GM21360 (cell line): ENCODE results near the gene TRAF2.

Experiments used
- ATAC-seq: cut with Tn5 transposase; IDR thresholded peaks from one replicate; pipeline ENCODE4 v1.9.1; 2021; ENCODE audit warnings: mild to moderate bottlenecking, moderate library complexity; ENCODE audit not compliant: unreplicated experiment

Gene TRAF2

GRCh38 chr9:136847088-136847825, 39.1 kb upstream of the TRAF2 start:
- no peak for ATAC-seq

- ATAC-seq: no peak
Observed at GRCh38 chr9:136847826-136848392, 38.4 kb upstream of the TRAF2 start.

DNA sequence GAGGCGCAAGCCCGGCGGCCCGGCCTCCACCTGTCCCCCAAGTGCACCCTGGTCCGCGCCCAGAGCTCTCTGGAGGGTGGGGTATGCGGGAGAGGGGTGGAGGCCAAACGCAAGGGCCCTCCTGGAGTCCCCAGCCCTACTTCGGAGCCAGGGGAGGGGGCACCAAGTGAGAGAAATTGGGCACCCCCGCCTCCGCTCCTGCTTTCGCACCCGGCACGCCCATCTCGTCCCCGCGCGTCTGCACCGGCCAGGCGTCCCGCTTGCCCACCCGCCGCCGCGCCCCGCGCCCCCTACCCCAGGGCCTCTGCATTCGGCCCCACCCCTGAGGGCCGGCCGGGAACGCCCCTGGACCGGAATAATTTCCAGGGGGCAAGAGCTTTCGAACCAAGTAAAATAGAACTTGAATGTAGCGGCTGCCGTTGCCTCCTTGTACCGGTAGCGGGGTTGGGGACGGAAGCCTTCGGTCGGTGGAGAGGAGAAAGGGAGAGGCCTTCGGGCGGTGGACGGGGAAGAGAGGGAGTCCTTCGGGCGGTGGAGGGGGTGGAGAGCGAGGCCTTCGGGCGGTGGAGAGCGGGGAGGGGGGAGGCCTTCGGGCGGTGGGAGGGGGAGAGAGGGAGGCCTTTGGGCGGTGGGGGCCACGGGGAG, 37.8 kb upstream of the TRAF2 start:
- ATAC-seq: no peak

- peak; percentile 74 for ATAC-seq
Observed at GRCh38 chr9:136849038-136849959, 37.0 kb upstream of the TRAF2 start, which contains the start of gene PHPT1. PHPT1 (plus strand) TSS chr9:136849409; CDS start chr9:136849431, 22 bp downstream.

GRCh38 chr9:136849960-136850865, 36.1 kb upstream of the TRAF2 start:
- no peak for ATAC-seq

DNA sequence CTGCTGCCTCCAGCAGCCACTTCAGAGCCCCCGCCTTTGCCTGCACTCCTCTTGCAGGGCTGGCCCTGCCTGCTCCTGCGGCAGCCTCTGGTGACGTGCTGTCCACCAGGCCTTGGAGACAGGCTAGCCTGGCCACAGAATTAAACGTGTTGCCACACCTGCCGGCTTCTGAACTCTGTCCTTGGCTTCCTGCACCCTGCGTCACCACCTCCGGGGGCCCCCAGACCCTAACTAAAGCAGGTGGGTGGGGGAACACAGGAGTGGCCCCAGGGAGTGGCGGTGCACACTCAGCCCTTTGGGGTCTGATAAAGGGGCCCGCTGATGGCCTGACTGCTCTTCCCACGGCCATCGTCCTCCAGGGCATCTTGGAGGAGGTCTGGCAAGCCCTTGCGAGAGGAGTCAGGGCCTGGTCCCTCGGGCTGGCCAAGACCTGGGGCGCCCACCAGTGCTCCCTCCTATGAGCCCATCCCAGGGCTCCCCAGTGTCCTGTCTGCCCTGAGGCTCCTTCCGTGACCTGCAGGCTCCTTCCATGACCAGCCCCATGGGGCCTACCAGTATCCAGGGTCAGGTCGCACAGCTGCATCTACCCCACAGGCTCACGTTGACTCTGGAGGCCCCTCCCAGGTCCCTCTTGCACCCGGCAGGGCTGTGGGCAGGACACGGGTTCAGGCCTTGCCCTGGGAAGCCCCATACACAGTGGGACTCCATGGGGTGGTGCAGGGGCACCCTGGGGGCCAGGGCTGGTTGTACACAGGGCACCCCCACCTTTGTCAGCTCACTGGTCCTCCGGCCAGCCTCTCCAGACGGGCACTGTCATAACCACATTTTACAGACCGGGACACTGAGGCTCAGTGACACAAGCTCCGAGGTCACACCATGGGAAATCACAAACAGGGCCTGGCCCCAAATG, 35.2 kb upstream of the TRAF2 start:
- no peak for ATAC-seq

DNA sequence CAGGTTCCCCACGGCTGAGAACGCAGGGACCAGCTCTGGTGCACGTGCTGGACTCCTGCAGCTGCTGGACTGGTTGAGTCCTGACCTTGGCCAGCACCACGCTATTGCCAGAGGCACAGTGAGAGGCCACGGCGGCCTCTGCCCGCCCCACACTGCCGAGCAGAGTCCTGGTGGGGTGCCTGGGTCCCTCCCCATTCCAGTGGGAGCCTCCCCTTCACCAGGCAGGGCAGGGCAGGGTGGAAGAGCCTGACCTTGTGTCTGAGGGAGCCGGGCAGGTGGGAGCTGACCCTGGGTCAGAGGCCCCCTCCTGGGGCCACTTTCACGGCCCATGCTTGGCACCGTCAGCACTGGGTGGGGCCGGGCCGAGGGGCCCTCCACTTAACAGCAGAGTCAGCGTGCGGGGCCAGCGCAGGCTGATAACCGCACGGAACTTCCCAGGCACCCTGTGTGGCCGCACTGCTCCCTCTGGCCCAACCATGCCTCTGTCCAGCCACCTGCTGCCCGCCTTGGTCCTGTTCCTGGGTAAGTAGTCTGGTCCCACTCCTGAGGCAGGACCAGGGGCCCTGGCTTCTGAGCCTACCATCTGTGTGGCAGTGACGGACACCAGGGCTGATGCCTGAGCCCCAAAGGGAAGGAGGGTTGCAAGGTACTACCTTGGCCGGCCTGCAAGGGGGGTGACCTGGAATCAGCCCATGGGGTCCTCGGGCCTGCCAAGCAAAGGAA, 34.2 kb upstream of the TRAF2 start, which contains the start of gene MAMDC4:
Gene MAMDC4, plus strand, starts transcription at position 406 of the 723 bp plus-strand sequence. Its CDS starts 71 bp downstream, at position 477.
- ATAC-seq: no peak

DNA sequence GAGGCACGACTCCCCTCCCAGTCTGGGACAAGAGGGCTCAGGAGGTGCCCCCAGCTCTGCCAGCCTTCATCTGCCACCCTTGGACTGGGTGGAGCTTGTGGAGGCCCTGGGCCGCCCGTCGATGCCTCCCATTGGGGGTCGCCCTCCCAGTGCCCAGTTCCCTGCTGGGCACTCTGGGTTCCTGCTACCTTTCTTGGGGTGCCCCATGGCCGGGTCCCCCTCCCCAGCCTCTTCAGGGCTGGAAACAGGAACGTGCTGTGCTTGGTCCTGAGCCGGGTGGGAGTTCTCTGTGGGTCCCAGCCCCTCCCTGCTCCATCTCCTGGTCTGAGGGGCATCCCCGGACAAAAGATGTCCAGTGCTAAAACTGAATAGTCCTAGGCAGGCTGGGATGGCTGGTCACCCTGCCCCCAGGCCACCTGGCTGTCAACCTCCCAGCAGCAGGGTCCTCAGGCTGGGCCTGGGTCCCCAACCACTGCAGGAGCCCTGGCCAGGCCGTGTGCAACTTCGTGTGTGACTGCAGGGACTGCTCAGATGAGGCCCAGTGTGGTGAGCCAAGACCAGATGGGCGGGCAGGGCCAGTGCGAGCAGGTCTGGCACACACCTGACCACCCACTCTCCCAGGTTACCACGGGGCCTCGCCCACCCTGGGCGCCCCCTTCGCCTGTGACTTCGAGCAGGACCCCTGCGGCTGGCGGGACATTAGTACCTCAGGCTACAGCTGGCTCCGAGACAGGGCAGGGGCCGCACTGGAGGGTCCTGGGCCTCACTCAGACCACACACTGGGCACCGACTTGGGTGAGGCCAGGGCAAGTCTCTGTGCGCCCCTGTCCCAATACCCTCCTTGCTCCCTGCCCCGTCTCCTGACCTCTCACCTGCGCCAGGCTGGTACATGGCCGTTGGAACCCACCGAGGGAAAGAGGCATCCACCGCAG, 33.4 kb upstream of the TRAF2 start:
- no peak for ATAC-seq

- no peak for ATAC-seq
Observed at GRCh38 chr9:136853596-136854112, 32.7 kb upstream of the TRAF2 start.

GRCh38 chr9:136854113-136854841, 32.0 kb upstream of the TRAF2 start:
- ATAC-seq: no peak

DNA sequence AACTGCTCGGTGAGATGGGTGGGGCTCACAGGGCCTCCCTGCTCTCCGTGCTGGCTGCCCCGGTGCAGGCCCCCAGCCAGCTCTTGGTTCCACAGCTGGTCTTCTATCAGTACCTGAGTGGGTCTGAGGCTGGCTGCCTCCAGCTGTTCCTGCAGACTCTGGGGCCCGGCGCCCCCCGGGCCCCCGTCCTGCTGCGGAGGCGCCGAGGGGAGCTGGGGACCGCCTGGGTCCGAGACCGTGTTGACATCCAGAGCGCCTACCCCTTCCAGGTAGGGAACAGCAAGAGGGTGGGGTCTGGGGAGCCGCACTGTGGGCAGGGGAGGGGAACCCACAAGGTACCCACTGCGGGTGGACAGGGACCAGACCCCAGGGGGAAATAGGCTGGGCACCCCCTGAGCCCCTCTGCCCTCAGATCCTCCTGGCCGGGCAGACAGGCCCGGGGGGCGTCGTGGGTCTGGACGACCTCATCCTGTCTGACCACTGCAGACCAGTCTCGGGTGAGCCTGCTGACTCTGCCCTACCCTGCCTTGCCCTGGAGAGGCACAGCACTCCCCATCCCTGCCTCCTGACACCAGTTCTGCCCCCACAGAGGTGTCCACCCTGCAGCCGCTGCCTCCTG, 31.4 kb upstream of the TRAF2 start:
- no peak for ATAC-seq

GRCh38 chr9:136855461-136856078, 30.7 kb upstream of the TRAF2 start:
- no peak for ATAC-seq

GRCh38 chr9:136856079-136856476, 30.2 kb upstream of the TRAF2 start:
- ATAC-seq: no peak

GRCh38 chr9:136856541-136857141, 29.7 kb upstream of the TRAF2 start:
- no peak for ATAC-seq

- no peak for ATAC-seq
Observed at GRCh38 chr9:136857166-136857565, 29.1 kb upstream of the TRAF2 start.
